RCC 7860 (cell line): ENCODE results near the gene ASL.
"Not testable (repeated sequence)": the region's sequence is repeated elsewhere in the genome, so short reads cannot be mapped to it uniquely, and the experiment has no call there.

Source experiments
- DNase-seq: peaks from one replicate; pipeline ENCODE4 v3.0.0-alpha.2; 2015; ENCODE audit warnings: low spot score
- FAIRE-seq: peaks from 2 replicates; lab custom pipeline; 2012; peaks lifted over from hg19 to GRCh38; lab: Jason Lieb, UNC

Gene ASL

GRCh38 chr7:66075590-66076461 lies at the start of gene ASL:
TSS of gene ASL (plus strand) at chr7:66075819. CDS start at chr7:66076082, 263 bp downstream.
- DNase-seq, result peak; percentile 85
- FAIRE-seq, result no peak

GRCh38 chr7:66028342-66028741 lies 47.3 kb upstream of the ASL start:
- DNase-seq, FAIRE-seq: not testable (repeated sequence)

GRCh38 chr7:66033471-66034385 lies 41.9 kb upstream of the ASL start:
- DNase-seq (no peak), FAIRE-seq (no peak)

GRCh38 chr7:66034436-66035010 lies 41.1 kb upstream of the ASL start:
- FAIRE-seq, DNase-seq: not testable (repeated sequence)

GRCh38 chr7:66036382-66036781 lies 39.2 kb upstream of the ASL start:
- FAIRE-seq (no peak), DNase-seq (no peak)

- DNase-seq (no peak), FAIRE-seq (no peak)
These were observed 38.8 kb upstream of the ASL start for GRCh38 chr7:66036788-66037187.

- DNase-seq (no peak), FAIRE-seq (no peak)
These were observed 36.4 kb upstream of the ASL start for GRCh38 chr7:66039094-66039670.

- FAIRE-seq, result no peak
- no peak for DNase-seq
These were observed 31.7 kb upstream of the ASL start for GRCh38 chr7:66043681-66044497.

GRCh38 chr7:66044498-66044854 lies 31.1 kb upstream of the ASL start:
- FAIRE-seq, DNase-seq: not testable (repeated sequence)

- DNase-seq, result peak; percentile 90
These were observed 28.2 kb upstream of the ASL start for GRCh38 chr7:66047426-66047825.

GRCh38 chr7:66049886-66050285 lies 25.7 kb upstream of the ASL start:
- DNase-seq, FAIRE-seq: not testable (repeated sequence)

More at GRCh38 chr7:66047426-66047825, 28.2 kb upstream of the ASL start:
- FAIRE-seq, result peak; percentile 94

GRCh38 chr7:66050337-66050957 lies 25.2 kb upstream of the ASL start:
- FAIRE-seq (no peak), DNase-seq (no peak)

- FAIRE-seq (peak; percentile 76), DNase-seq (peak; percentile 87)
These were observed 24.6 kb upstream of the ASL start for GRCh38 chr7:66050990-66051448.

GRCh38 chr7:66052447-66052846 lies 23.2 kb upstream of the ASL start:
- DNase-seq, result no peak
- FAIRE-seq, result no peak

GRCh38 chr7:66054063-66054462 lies 21.6 kb upstream of the ASL start:
- DNase-seq, result no peak
- no peak for FAIRE-seq

- no peak for FAIRE-seq
These were observed 20.2 kb upstream of the ASL start for GRCh38 chr7:66055321-66055956.

GRCh38 chr7:66060796-66061195 lies 14.8 kb upstream of the ASL start:
- DNase-seq (no peak), FAIRE-seq (no peak)

More at GRCh38 chr7:66055321-66055956, 20.2 kb upstream of the ASL start:
- no peak for DNase-seq

- DNase-seq, result no peak
- FAIRE-seq, result no peak
These were observed 5.9 kb upstream of the ASL start for GRCh38 chr7:66069732-66070131.

GRCh38 chr7:66070222-66070621 lies 5.4 kb upstream of the ASL start:
- no peak for DNase-seq
- peak; percentile 71 for FAIRE-seq
